GM18867 (cell line): Measurements from ENCODE around the gene NUP43.
"Not testable (repeated sequence)": the region's sequence is repeated elsewhere in the genome, so short reads cannot be mapped to it uniquely, and the experiment has no call there.

Source experiments
- ATAC-seq: cut with Tn5 transposase; IDR thresholded peaks from one replicate; pipeline ENCODE4 v1.9.1; 2021; ENCODE audit warnings: mild to moderate bottlenecking, moderate library complexity; ENCODE audit not compliant: unreplicated experiment

The NUP43 gene

DNA sequence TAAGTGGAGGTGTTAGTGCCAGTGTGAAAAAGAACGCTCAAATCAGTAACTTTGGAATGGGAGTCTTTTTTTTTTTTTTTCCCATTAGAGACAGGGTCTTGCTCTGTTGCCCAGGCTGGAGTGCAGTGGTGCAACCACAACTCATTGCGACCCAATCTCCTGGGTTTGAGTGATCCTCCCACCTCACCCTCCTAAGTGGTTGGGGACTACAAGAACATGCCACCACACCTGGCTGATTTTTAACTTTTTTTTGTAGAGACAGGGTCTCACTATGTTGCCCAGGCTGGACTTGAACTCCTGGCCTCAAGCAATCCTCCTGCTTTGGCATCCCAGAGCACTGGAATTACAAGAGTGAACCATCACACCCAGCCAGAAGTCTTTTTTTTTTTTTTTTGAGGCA, 48.2 kb downstream of the NUP43 start:
- ATAC-seq, result no peak

DNA sequence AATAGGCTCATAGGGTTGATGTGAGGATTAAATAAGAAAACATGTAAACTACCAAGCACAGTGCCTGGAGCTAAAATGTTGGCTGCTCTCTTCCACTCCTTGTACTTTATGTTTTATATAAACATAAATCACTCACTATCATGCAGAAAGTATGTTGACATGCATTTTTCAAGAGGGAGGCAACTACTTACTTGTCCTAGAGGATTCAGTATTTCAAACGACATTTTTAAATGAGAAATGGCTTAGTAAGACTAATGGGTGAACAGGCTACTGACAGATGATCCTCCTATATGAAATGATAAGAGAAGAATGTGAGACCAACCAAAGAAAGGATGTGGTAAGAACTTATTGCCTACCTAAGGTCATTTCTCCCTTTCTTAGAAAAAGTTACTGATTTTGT, 49.4 kb downstream of the NUP43 start:
- ATAC-seq, result no peak

DNA sequence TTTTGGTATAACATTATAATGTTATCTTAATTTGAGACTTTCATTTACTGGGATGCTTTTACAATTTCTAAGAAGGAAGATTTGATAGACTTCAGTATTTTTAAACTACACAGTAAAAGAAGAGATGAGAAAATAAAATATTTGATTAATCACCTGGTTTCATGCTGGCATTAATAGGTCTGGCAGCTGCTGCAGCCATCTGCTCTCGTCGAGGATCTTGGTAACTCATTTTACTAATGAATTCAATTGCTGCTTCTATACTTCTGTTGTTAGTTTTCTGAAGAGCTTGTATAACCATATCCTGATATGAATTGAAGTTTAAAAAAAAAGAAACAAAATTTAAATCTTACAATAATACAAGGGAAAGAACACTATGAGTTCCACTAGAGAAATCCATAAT, 51.4 kb downstream of the NUP43 start:
- ATAC-seq, result no peak

DNA sequence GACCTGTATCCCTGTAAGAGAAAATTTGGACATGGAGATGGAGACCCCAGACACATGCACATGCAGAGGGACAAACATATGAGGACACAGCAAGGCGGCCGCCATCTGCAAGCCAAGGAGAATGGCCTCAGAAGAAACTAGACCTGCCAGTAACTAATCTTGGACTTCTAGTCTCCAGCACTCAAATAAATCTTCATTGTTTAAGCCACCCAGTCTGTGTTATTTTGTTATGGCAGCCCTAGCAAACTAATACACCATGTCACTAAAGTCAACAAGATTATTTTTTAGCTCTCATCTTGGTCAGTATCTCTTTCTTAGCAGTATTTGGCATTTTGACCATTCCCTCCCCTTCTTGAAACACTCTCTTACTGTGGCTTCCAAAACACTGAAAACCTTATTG, 55.1 kb downstream of the NUP43 start:
- ATAC-seq, result no peak

DNA sequence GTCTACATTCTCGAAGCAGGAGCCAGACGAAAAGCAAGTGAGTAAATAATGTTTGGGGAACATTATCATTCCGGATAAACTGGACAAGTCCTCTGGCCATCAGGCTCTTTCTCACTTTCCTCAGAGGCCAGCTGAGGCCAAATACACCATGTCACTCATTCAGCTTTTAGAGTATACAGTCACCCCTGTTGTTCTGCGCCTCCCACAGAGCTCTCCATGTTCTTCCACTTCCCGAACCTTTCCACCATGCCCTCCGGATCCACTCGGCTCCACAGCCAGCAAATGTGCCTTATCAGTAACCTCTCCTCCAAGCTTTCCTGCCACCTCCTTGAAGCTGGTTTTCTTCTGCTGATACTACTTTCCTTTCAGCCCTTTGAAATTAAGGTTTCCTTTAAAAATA, 60.1 kb downstream of the NUP43 start:
- ATAC-seq, result no peak

DNA sequence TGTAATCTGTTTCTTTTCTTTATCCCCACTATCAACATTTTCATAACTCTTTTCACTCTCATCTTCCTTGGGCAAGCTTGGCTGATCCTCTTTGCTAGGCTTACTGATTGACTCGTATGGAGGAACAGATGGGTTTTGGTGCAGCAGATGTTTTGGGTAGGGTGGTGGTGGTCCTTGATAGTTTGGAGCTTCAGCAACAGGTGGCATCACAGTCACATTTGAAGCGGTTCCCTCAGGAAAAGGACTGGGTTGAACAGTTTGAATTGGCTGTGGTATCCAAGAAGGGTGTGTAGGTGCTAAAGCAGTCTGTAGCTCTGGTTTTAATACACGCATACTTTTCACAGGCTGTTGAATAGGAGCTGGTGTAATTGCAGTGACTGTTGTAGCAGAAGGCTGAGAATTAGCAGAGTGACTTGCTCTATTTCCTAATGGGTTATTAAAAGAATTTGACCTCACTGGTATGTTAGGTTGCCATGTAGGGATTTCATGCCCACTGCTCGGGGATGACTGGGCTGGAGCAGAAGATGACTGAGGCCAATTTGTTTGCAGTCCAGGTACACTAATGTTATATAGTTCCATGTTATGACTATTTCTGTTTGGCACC, 63.0 kb downstream of the NUP43 start:
- ATAC-seq, result no peak

DNA sequence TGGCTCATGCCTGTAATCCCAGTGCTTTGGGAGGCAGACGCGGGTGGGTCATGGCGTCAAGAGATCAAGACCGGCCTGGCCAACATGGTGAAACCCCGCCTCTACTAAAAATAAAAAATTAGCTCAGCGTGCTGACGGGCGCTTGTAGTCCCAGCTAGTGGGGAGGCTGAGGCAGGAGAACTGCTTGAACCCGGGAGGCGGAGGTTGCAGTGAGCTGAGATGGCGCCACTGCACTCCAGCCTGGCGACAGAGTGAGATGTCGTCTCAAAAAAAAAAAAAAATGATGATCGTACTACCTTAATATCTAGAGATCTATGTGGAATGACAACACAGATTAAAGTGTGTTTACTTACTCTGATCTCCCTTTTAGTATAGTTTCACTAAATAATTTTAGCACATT, 64.5 kb downstream of the NUP43 start:
- not testable (repeated sequence) for ATAC-seq

DNA sequence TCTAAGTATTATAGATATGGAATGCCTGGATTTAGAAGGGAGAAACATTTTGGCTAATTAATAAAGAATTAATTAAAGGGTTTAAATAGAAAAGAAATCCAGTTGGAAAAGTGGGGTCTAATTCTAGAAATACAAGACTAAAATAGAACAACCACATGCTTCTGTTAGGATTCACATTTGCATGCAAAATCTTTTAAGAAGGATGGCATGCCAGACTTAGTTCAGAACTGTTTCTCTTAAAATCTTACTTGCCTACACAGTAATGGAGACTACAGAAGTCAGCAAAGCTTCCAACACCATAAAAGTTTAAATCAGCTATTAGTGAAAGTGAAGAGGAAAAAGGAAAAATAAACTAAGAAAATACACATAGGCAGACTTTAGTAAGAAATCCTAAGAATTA, 65.1 kb downstream of the NUP43 start:
- ATAC-seq, result no peak

DNA sequence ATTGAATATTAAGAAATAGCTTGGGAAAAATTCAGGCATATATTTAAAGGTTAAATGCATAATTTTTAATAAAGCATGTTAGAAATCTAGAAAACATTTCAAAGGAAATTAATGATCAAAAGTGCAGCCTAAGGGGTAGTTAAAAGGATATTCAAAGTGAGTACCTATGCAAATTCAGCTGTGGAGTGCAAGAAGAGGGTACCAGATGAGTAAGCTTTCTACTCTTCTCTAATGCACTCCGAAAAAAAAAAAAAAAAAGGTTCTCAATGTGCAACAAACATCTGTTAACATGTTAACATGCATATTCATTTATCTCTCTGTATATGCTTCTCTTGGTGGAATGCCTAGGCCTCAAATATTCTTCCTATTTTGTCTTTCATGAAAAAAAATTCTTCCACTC, 65.8 kb downstream of the NUP43 start:
- ATAC-seq, result no peak
